Measurements from ENCODE around the gene POLR3H.

DNA sequence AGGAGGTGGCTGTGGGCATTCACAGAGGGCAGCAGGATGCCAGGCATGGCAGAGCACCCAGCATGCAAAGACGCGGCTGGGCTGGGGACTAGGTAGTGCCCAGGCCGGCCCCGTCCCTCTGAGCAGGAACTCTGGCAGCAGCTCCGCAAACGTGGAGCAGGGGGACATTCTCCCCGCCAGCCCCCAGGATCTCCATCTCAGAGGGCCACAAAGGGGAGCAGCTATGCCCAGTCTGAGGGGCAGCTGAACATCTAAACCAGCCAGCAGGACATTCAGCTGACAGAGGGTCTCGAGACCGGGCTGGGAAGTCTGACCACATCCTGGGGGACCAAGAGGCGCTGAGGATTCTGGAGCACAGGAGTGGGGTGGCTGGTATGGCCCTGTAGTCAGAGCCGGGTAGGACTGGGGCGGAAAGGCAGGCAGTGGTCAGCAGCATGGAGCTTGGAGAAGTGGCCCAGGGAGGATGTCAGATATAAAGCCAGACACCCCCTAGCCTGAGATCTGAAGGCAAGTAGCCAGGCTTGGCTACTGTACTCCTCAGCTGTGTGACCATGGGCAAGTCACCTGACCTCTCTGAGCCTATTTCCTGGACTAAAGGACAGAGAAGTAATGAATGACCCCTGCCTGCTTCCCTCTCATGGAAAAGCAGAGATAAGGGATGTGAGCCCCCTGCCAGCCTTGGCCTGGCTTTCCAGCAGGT lies 35.2 kb upstream of the POLR3H start:
- no peak for TF ChIP-seq EZH2phosphoT487 (IDR thresholded peaks at IDR 0.05)
- TF ChIP-seq, protein P1, sequence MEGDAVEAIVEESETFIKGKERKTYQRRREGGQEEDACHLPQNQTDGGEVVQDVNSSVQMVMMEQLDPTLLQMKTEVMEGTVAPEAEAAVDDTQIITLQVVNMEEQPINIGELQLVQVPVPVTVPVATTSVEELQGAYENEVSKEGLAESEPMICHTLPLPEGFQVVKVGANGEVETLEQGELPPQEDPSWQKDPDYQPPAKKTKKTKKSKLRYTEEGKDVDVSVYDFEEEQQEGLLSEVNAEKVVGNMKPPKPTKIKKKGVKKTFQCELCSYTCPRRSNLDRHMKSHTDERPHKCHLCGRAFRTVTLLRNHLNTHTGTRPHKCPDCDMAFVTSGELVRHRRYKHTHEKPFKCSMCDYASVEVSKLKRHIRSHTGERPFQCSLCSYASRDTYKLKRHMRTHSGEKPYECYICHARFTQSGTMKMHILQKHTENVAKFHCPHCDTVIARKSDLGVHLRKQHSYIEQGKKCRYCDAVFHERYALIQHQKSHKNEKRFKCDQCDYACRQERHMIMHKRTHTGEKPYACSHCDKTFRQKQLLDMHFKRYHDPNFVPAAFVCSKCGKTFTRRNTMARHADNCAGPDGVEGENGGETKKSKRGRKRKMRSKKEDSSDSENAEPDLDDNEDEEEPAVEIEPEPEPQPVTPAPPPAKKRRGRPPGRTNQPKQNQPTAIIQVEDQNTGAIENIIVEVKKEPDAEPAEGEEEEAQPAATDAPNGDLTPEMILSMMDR (IDR thresholded peaks at IDR 0.05): no peak
